ENCODE data around the gene CST8. TPM values are rescaled to one million over a fixed set of nuclear protein-coding genes. Genes with fewer than 3 reads are reported as not detected.
A peak's percentile ranks its signal among the peaks of the same experiment; 100 is the strongest.

CST8 gene
- polyA plus RNA-seq, 1 donor = not detected

- DNase-seq = no peak
Measured at GRCh38 chr20:23476015-23476754, 14.7 kb upstream of the CST8 start.

GRCh38 chr20:23477223-23477622 lies 13.7 kb upstream of the CST8 start:
- no peak for DNase-seq

- DNase-seq = no peak
Measured at GRCh38 chr20:23479043-23479442, 11.9 kb upstream of the CST8 start.

GRCh38 chr20:23482138-23482537 lies 8.8 kb upstream of the CST8 start:
- DNase-seq = no peak

GRCh38 chr20:23484081-23484480 lies 6.8 kb upstream of the CST8 start:
- no peak for DNase-seq

GRCh38 chr20:23488470-23488869 lies 2.4 kb upstream of the CST8 start:
- DNase-seq = no peak

GRCh38 chr20:23488996-23489395 lies 1.9 kb upstream of the CST8 start:
- DNase-seq = peak; percentile 11

GRCh38 chr20:23492292-23492691 lies 1.4 kb downstream of the CST8 start:
- DNase-seq = no peak

GRCh38 chr20:23493172-23493772 lies 2.4 kb downstream of the CST8 start:
- no peak for DNase-seq

GRCh38 chr20:23497536-23497935 lies 6.6 kb downstream of the CST8 start:
- DNase-seq = no peak

- DNase-seq = no peak
Measured at GRCh38 chr20:23501926-23502325, 11.0 kb downstream of the CST8 start.

- no peak for DNase-seq
Measured at GRCh38 chr20:23503649-23504048, 12.7 kb downstream of the CST8 start.

GRCh38 chr20:23507346-23507745 lies 16.4 kb downstream of the CST8 start:
- DNase-seq = no peak

GRCh38 chr20:23508449-23509229 lies 17.7 kb downstream of the CST8 start:
- DNase-seq = no peak

- DNase-seq = no peak
Measured at GRCh38 chr20:23509247-23509913, 18.5 kb downstream of the CST8 start.

GRCh38 chr20:23510000-23510590 lies 19.2 kb downstream of the CST8 start:
- no peak for DNase-seq

GRCh38 chr20:23513164-23513563 lies 22.2 kb downstream of the CST8 start:
- DNase-seq = no peak

GRCh38 chr20:23514848-23515247 lies 23.9 kb downstream of the CST8 start:
- DNase-seq = no peak

GRCh38 chr20:23515250-23515939 lies 24.5 kb downstream of the CST8 start:
- no peak for DNase-seq

- DNase-seq = no peak
Measured at GRCh38 chr20:23517719-23518118, 26.8 kb downstream of the CST8 start.

GRCh38 chr20:23519556-23519955 lies 28.6 kb downstream of the CST8 start:
- DNase-seq = no peak

GRCh38 chr20:23520185-23520584 lies 29.3 kb downstream of the CST8 start:
- DNase-seq = no peak

Measured in hindlimb muscle (tissue), 1 donor.